BE2C (cell line): Measurements from ENCODE around the gene PBX2.

ENCODE experiments used
- DNase-seq: peaks from one replicate; pipeline ENCODE4 v3.0.0-alpha.2; 2020
- H3K27me3 ChIP-seq: fragments of 250-450 bp; sonication (Bioruptor Pico); 2 replicates; pipeline ENCODE4 v1.5.1; 2020; ENCODE audit warnings: mild to moderate bottlenecking
- H3K36me3 ChIP-seq: fragments of 250-450 bp; sonication (Bioruptor Pico); 2 replicates; pipeline ENCODE4 v1.5.1; 2020; ENCODE audit warnings: mild to moderate bottlenecking
- H3K4me1 ChIP-seq: fragments of 250-450 bp; sonication (Bioruptor Pico); 2 replicates; pipeline ENCODE4 v1.5.1; 2020
- H3K4me3 ChIP-seq: 2 replicates; pipeline ENCODE4 v1.5.1; 2011; ENCODE audit warnings: low read depth, low read length
- H3K9me3 ChIP-seq: fragments of 250-450 bp; sonication (Bioruptor Pico); 2 replicates; pipeline ENCODE4 v1.5.1; 2020
- TF ChIP-seq, protein P1 (sequence below): IDR thresholded peaks from 2 replicates; pipeline ENCODE4 v1.5.1; 2012; ENCODE audit warnings: mild to moderate bottlenecking, low read depth, low read length

PBX2 gene

DNA sequence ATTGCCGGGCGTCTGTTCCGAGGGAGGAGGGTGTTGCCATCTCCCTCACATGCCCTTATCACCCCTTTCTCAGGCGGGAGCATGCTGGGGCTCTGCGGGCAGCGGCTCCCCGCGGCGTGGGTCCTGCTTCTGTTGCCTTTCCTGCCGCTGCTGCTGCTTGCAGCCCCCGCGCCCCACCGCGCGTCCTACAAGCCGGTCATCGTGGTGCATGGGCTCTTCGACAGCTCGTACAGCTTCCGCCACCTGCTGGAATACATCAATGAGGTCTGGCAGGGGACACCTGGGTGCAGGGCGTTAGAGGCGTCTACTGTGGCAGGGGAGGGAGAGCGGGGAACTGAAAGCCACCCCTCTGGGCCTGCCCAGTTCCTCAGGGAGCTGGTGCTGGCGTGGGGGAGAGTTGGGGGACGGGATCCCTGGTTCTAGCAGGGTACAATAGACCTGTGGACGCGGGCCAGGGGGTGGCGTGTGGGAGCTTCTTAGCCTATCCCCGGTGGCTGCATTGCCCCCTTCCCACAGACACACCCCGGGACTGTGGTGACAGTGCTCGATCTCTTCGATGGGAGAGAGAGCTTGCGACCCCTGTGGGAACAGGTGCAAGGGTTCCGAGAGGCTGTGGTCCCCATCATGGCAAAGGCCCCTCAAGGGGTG lies 35.4 kb downstream of the PBX2 start:
- TF ChIP-seq, protein P1, sequence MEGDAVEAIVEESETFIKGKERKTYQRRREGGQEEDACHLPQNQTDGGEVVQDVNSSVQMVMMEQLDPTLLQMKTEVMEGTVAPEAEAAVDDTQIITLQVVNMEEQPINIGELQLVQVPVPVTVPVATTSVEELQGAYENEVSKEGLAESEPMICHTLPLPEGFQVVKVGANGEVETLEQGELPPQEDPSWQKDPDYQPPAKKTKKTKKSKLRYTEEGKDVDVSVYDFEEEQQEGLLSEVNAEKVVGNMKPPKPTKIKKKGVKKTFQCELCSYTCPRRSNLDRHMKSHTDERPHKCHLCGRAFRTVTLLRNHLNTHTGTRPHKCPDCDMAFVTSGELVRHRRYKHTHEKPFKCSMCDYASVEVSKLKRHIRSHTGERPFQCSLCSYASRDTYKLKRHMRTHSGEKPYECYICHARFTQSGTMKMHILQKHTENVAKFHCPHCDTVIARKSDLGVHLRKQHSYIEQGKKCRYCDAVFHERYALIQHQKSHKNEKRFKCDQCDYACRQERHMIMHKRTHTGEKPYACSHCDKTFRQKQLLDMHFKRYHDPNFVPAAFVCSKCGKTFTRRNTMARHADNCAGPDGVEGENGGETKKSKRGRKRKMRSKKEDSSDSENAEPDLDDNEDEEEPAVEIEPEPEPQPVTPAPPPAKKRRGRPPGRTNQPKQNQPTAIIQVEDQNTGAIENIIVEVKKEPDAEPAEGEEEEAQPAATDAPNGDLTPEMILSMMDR = peak; percentile 68
- Histone ChIP-seq H3K27me3 (no peaks in the 10 kb centered on the region), H3K9me3 (no peaks in the 10 kb centered on the region), H3K36me3 (peaks cover 33% of the 10 kb centered on the region), H3K4me3 (peak overlapping the region; percentile 96), H3K4me1 (peaks cover 7% of the 10 kb centered on the region)
- DNase-seq = peak; percentile 82

- H3K27me3 ChIP-seq = no peaks in the 10 kb centered on the region
- peaks cover 31% of the 10 kb centered on the region for H3K36me3 ChIP-seq
- peak; percentile 95 for DNase-seq
- H3K4me1 ChIP-seq = peaks cover 7% of the 10 kb centered on the region
- no peaks in the 10 kb centered on the region for H3K9me3 ChIP-seq
- TF ChIP-seq, protein P1 = peak; percentile 30; the same call in 1 of the 2 replicates
- peak within 1 kb of the TSS; percentile 96 for H3K4me3 ChIP-seq
Observed at GRCh38 chr6:32153564-32154513, 36.2 kb downstream of the PBX2 start, which contains the start of gene PPT2. TSS of gene PPT2 (plus strand) at chr6:32154141. CDS start at chr6:32154595, 454 bp downstream.

GRCh38 chr6:32152769-32153563 lies 37.0 kb downstream of the PBX2 start:
- Histone ChIP-seq H3K4me3 (peak overlapping the region; percentile 96), H3K27me3 (no peaks in the 10 kb centered on the region), H3K4me1 (peaks cover 7% of the 10 kb centered on the region), H3K36me3 (peaks cover 23% of the 10 kb centered on the region), H3K9me3 (no peaks in the 10 kb centered on the region)
- TF ChIP-seq, protein P1 = no peak
- peak; percentile 69 for DNase-seq

DNA sequence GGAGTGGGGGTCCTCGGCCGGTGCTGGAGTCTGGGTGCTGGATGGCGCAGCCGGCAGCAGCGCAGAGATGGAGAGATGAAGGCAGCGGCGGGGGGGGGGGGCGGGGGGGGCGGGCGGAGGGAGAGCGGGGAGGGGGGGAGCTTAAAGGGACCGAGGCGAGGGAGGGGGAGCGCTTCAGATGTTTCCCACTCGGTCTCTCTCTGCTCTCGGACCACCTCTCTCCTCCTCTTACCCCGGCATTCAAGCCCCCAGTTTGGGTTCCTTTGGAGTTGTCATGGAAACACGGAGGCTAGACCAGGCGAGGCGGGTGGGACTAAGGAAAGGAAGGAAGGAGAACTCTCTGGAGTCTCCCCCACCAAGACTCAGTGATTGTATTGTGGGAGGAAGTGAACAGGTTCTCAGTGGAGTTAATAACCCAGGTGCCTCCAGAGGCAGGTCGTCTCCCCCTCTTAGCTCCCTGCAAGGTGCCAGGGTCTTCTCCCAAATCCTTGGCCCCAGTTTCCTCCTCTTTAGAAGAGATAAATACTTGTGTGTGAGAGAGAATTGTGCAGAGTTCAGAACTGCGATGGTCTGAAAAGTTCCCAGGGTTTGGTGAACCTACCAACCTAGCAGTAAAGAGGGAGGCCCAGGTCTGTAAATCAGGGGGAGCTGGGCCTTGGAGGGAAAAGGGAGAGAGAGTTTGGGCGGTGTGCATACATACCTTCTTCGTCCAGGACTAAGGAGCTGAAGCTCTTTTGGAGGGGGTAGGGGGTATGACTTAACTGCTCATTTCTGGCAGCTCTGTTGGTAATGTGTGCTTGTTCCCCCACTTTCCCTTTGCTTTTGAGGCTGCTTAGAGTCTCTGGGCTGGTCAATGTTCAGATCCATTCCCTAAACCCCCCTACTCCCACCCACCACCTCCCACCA lies 37.9 kb downstream of the PBX2 start, which contains the start of gene PRRT1:
TSS of gene PRRT1 (minus strand) at position 77 of the 906 bp plus-strand sequence. CDS start 112 bp downstream, outside the sequence.
- H3K4me1 ChIP-seq = peaks cover 7% of the 10 kb centered on the region
- H3K36me3 ChIP-seq = peaks cover 16% of the 10 kb centered on the region
- TF ChIP-seq, protein P1 = no peak
- no peak for DNase-seq
- H3K27me3 ChIP-seq = no peaks in the 10 kb centered on the region
- H3K4me3 ChIP-seq = peak within 1 kb of the TSS; percentile 96
- no peaks in the 10 kb centered on the region for H3K9me3 ChIP-seq

DNA sequence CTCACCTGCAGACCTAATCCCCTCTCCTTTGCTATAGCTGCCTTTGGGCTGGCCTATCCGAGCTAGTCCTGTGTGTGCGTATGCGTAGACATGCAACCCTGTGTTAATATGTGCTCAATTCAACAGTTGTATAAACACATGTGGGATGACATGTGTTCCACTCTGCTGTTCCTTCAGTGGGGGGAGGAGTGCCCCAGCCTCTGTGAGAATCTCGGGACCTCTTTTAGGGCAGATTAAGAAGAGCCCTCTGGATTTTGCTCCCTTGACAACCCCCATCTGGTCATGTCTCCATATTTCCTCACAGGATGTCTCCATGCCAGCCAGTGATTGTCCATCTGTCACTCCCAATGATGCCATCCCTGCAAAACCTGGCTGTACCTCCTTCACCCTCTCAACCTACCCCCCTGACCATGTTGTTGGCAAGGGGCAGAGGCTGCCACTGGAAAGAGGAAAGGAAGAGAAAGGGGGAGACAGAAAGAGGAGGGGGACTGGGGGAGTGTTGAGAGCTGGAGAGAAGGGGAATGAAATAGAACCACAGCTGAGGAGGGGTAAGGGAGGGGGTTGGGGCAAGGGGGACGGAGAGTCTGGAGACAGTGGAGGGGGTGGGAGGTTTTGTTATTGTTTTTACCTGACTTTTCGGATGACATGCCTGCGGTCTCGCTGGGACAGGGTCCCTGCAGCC lies 38.7 kb downstream of the PBX2 start:
- DNase-seq = no peak
- Histone ChIP-seq H3K4me3 (no peak overlapping the region), H3K4me1 (peaks cover 7% of the 10 kb centered on the region), H3K36me3 (peaks cover 9% of the 10 kb centered on the region), H3K27me3 (no peaks in the 10 kb centered on the region), H3K9me3 (no peaks in the 10 kb centered on the region)
- TF ChIP-seq, protein P1 = no peak
